SH-SY5Y (cell line): ENCODE results near the gene ABAT.
A peak's percentile ranks its signal among the peaks of the same experiment; 100 is the strongest.

Experiments used
- GATA2 ChIP-seq: IDR thresholded peaks from 2 replicates; pipeline ENCODE4 v1.6.1; 2011; ENCODE audit warnings: mild to moderate bottlenecking, low read depth, low read length
- GATA3 ChIP-seq: IDR thresholded peaks from 2 replicates; pipeline ENCODE4 v1.6.1; 2011; ENCODE audit warnings: low read depth, mild to moderate bottlenecking, low read length, moderate library complexity

Gene ABAT

DNA sequence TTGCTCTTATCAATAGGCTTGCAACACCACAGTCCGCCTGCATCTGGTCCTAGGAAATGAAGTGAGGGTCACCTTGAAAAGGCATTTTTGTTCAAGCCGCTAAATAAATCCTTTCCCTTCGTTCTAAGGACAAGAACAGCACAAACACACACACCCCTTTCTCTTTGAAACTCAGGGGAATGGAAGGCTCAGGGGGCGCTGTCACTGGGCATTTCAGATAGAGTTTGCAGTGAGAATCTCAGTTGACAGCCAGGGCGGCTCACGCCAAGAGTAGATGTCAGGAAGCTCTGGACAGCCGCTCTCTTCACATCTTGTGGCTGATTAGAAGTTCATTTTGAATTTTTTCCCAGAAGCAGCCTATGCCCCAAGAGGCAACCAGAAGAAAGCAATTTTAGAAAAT lies 39.8 kb downstream of the ABAT start:
- TF ChIP-seq GATA3 (no peak), GATA2 (peak; percentile 66)

DNA sequence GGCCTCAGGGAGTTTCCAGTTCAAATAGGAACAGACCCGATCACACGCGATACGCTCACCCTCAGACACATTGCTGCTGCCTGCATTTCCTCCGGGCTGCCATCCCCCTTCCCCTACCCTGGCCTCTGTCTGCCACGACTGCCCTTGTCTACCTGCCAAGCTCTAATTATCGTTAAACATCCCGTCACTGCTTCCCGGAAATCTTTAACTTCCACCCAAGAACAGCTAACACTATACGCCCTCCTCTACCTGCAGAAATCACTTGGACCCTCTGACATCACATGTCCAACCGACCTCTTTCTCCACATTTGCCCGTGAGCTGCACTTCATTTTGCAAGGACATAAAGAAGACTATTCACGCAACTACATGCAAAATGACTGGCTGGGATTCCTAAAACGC lies 40.4 kb downstream of the ABAT start:
- TF ChIP-seq GATA3, result no peak

DNA sequence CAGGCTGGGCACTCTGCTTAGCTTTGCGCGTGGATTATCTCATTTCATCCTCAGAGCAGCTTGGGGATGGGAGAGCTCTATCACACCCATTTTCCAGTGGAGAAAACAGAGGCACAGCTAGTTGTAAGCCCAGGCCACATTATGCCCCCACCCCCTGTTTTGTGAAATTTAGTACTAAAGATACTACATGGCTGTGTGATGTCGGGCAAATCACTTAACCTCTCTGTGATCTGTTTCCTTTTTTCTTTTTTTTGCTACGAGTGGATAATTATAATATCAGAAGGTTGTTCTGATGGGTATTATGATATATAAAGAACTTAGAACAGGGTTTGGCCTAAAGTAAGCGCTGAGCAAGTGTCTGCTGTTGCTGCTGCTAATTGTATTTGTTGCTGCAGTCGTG lies 41.6 kb downstream of the ABAT start:
- TF ChIP-seq GATA3, result no peak

DNA sequence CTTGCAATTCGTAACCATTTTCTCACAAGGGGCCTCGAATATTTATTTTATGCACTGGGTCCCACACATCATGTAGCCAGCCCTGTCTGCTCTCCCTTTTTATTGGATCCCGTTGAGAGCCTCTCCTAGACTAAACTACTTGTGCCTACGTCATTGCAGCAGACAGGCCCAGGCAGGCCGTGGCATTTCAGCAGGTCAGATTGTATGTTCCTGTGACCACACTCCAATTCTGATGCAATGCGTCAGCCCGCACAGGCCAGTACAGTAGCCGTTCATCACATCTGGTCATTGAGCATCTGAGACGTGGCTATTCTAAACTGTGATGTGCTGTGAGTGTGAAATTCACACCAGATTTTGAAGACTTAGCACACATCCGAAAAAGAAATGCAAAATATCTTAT lies 42.2 kb downstream of the ABAT start:
- TF ChIP-seq GATA2 (no peak), GATA3 (no peak)

DNA sequence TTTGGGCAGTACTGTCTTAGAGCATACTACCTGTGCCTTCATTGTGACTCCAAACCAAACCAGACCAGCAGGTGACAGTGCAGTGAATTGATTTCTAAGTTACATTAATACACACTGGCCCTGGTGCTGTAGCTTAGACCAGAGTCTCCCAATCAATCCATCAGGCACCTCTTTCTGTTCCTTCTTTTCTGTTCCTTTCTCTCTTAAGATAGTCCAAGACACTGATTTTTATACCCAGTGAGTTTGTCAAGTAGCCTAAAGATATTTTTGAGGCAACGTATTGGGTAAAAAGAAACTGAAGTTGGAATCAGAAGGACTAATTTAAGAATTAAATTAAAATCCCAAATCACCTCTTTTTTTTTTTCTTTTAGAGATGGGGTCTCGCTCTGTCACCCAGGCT lies 43.1 kb downstream of the ABAT start:
- TF ChIP-seq GATA2, result no peak
- TF ChIP-seq GATA3, result no peak

DNA sequence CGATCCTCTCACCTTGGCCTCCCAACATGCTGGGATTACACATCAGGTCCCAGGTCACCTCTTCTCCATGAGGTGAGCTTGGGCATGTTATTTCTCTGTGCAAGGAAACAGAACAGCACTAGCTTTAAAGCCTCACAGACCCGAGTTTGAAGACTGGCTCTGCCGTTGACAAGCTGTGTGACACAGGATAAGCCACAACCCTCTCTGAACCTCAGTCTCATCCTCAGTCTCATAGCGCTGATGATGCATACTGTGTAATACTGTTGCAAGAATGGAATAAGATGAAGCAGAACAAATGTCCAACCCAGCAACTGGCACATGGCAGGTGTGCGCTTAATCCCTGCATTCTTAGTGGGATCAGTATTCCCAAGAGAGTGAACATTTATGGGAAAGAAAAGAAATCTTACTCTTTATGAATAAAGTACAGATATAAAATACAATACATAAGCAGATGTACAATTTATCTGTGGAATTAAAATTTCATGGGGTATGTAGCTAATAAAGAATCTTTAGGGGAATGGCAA lies 43.5 kb downstream of the ABAT start:
- TF ChIP-seq GATA3 (no peak), GATA2 (no peak)

DNA sequence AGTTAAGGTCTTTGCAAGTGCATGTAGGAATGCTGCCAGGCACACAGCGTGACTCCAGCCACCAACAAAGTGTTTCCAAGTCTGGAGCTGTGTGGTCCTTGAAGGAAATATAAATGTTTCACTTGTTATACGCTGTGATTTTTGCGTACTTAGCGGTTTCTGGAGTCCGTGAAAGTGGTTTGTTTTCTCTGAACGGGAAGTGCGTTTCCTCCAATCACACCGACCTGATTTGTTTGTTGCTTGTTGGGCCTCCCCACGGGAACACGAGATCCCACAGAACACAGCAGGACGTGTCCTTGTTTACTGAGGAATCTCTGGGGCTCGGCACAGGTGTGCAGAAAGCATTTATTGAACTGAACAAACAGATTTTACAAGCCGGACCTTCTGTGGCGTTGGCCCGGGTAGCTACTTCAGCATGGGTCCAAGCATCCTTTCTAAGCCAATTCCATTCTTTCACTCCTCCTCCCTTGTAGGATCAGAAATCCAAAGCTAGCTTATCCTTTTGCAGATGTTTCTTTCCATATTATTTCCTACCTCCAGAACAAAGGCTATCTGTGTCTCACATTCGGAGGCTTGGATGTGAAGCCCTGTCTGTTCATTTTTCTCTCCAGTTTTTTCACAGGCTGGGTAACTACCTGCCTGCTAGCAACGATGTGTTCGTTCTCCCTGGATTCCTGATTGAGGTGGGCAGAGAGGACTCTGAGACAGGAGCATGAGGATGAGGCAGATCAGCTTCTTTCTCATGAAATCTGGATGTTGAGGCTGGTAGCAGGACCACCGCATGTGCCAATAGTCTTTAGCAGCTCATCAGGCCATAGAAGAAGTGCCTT lies 44.6 kb downstream of the ABAT start:
- TF ChIP-seq GATA2, result no peak

DNA sequence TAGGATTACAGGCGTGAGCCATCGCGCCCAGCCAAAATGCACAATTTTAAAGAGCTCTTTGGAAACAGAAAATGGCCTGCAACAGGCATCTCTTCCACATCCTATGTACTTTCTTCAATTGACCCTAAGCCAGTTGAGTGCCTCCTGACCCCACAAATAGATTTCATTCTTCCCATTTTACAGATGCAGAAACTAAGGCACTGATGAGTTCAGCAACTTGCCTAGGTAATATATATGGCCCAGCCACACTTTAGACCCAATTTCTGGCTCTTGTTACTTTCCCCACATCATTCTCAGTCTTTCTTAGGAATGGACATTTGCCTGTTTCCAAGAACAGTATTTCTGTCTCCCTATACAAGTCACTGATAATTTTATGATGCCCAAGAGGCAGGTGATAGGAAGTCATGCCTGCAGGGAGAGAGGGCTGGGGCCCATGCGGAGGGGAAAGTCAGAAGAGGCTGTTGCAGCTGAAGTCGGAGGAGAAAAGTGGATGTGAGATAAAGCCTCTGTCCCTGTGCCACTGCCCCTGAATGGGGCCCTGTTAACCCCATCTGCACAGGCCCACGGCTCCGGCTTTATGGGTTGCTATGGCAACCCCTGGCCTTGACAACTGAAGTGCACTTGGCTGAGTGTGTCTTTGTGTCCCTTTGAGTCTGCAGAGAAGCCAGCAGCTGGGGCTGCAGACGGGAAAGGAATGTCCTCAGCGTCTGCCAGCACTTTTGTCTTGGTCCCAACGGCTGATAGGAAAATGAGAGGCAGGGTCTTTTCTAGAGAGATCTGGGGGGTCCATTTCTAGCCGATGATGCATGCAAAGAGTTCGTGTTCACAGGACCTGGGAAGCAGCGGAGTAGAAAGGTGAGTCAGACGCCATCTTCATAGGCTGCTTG lies 45.9 kb downstream of the ABAT start:
- TF ChIP-seq GATA3, result no peak
- TF ChIP-seq GATA2, result peak; percentile 38; the same call in 1 of the 2 replicates

DNA sequence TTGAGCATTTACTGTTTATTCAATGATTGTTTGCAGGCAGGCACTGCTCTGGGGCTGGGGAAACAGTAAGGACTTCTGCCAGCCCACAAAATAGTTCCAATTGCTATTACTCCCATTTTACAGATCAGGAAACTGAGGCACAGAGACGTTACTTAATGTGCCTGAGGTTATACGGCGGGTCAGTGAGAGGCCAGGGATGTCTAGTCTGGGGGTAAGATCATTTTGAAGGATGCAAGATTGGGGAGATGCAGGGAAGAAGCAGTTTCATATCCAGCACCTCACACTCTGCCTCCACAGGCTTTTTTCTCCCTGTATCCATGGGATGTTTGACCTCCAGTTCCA lies 46.5 kb downstream of the ABAT start:
- TF ChIP-seq GATA2, result no peak
- no peak for TF ChIP-seq GATA3

DNA sequence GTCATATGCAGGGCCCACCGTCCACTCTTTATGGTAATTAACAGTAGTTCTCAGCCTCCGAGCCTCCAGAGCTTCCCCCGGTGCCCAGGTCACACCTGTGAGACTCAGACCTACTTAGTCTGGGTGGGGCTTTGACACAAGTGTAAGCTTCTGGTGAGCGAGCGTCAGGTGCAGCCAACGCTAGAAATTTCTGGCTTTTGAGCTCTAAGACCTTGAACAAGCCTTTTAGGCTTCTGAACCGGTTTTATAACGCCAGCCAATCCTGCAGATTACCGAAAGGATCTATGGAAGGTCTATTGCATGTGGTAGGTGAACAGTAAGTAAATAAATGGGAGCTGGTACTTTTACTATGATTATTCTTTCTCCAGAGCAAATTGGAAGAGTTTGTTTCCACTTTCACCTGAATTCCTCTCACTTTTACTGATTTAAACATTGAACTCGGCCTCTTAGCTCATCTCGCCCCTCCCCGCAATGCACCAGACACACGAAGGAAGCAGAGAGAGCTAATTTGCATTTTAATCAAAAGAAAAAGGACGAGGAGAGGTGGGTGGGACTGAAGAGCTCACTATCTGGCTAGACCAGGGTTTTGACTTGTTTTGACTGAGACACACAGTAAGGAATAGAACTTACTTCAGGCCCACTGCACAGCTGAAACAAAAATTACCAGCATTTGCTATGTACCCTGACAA lies 47.1 kb downstream of the ABAT start:
- TF ChIP-seq GATA3, result no peak
- no peak for TF ChIP-seq GATA2

DNA sequence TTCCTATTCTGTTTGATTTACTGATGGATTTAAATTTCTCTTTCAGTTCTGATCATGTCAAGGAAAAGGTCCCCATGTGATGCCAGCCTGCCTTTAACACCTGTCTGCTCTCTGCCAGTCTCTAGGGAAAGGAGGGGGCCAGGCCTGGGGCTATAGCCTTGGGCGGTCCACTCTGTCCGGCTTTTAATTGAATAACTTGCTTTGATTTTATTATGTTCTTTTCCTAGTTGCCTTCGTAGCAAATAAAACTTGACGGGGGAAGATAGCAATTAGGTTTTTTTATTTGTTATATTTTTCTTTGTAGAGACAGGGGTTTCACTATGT lies 47.6 kb downstream of the ABAT start:
- TF ChIP-seq GATA2 (peak; percentile 29; the same call in 1 of the 2 replicates), GATA3 (no peak)

DNA sequence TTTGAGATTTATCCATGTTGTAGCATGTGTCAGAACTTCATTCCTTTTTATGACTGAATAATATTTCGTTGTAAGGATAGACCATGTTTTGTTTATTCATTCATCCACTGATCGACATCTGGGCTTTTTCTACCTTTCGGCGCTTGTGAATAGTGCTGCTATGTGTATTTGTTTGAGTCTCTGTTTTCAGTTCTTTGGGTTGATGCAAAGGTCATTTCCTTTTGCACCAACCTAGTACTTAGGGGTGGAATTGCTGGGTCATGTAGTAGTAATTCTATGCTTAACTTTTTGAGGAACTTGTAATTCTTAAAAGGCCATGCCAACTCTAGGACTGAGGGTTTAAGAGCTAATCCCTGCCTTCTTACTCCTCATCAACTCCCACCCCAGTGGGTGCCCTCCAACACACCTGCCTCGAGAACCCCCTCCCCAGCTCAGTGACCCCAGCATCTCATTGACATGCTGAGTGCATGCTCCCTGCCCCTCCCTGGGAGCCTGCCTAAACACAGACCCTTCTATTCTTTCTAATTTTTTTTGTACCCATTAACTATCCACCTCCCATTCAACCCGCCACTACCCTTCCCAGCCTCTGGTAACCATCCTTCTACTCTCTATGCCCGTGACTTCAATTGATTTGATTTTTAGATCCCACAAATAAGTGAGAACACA lies 51.2 kb downstream of the ABAT start:
- TF ChIP-seq GATA2, result no peak
- no peak for TF ChIP-seq GATA3

DNA sequence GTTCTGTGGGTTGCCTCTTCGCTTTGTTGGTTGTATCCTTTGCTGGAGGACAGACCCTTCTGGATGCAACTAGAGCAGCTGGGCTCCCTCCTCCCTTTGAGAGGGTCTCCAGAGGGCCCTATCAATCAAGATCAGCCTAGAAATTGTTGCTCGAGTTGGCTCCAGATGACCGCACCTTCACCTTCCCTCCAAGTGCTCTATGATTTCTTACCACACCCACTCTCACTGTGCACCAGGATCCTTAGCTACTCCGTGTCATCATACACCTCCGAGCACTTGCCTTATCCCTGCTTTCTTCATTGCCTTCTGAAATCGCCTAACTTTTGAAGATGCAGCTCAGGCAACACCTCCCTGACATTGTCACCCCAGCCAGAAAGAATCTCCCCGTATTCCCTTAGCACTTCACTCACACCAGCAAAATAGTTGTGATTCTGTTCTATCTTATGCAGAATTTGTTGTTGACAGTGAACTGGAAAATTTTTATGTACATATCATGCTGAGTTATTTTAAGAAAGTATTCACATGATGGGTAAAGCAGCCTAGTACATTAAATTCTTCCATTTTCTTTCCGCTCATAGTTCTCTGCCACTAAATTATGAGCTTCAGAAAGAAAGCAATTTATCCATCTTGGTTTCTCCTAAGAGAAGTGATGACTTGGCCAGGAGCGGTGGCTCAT lies 52.9 kb downstream of the ABAT start:
- TF ChIP-seq GATA2, result no peak
- TF ChIP-seq GATA3, result no peak
